ENCODE data around the gene TEK.

- TF ChIP-seq CTCF (IDR thresholded peaks at IDR 0.05; ENCODE audit: insufficient read depth, low read length) (no peak), POLR2AphosphoS5 (IDR thresholded peaks at IDR 0.05; ENCODE audit: low read depth) (no peak), GABPA (IDR thresholded peaks at IDR 0.05; ENCODE audit: low read depth) (no peak), REST (IDR thresholded peaks at IDR 0.05; ENCODE audit: insufficient replicate concordance, low read depth) (no peak), SPI1 (IDR thresholded peaks at IDR 0.05; ENCODE audit: borderline replicate concordance, low read depth) (no peak)
Measured at GRCh38 chr9:27073841-27074728, 34.9 kb upstream of the TEK start.
